Uterus (tissue), 4 donors: ENCODE measurements around the gene KCTD2. TPM values are rescaled to one million over a fixed set of nuclear protein-coding genes. Genes with fewer than 3 reads are reported as not detected.

Source experiments
- DNase-seq, 2 donors: peaks; one replicate each; pipeline ENCODE4 v3.0.0-alpha.2; 2019 to 2020
- H3K27ac ChIP-seq, 2 donors: fragments of 200-600 bp; sonication (generic); 1 replicate in 1 of 2; 2 replicates in 1 of 2; pipeline ENCODE4 v1.5.1; 2016 to 2018
- H3K27me3 ChIP-seq, 2 donors: fragments of 200-600 bp; sonication (generic); one replicate each; pipeline ENCODE4 v1.5.1; 2018 to 2019; ENCODE audit warnings: control low read depth in 1 of 2
- H3K36me3 ChIP-seq, 2 donors: fragments of 200-600 bp; sonication (generic); one replicate each; pipeline ENCODE4 v1.5.1; 2019; ENCODE audit warnings: control low read depth in 1 of 2
- H3K4me1 ChIP-seq, 2 donors: fragments of 200-600 bp; sonication (generic); one replicate each; pipeline ENCODE4 v1.5.1; 2018 to 2019; ENCODE audit warnings: control low read depth in 1 of 2
- H3K4me3 ChIP-seq, 2 donors: fragments of 200-600 bp; sonication (generic); 1 replicate in 1 of 2; 2 replicates in 1 of 2; pipeline ENCODE4 v1.5.1; 2018 to 2019; ENCODE audit warnings: mild to moderate bottlenecking in 1 of 2
- H3K9me3 ChIP-seq, 2 donors: fragments of 200-600 bp; sonication (generic); one replicate each; pipeline ENCODE4 v1.5.1; 2019; ENCODE audit warnings: control low read depth in 1 of 2
- POLR2A ChIP-seq, 2 donors: fragments of 450-650 bp; IDR thresholded peaks; one replicate each; pipeline ENCODE4 v1.6.1; 2016; ENCODE audit warnings: antibody characterized with exemption in 2 of 2, mild to moderate bottlenecking in 1 of 2, moderate library complexity in 1 of 2
- intact Hi-C: fragments of 100-400 bp; cut with DNase I; formaldehyde crosslinking; loops from one replicate; pipeline ENCODE4 v1.15.1; 2023; ENCODE audit warnings: low total_unique reads
- total RNA-seq, 4 donors: library from RNA; depleted of rRNA in 3 of 4; stranded (reverse); fragments of >200 nt in 3 of 4; gene quantifications; one replicate each; pipeline versions ENCODE4 v1.1.0 to v1.2.4, GENCODE V29; 2014 to 2023
- TF ChIP-seq, protein P1 (sequence below), 4 experiments: fragments of 200-600 bp in 2 of 4; fragments of 450-650 bp in 2 of 4; sonication (generic) in 2 of 4; IDR thresholded peaks; one replicate each; pipeline ENCODE4 v1.5.1; 2016 to 2019; ENCODE audit warnings: antibody characterized with exemption in 4 of 4, mild to moderate bottlenecking in 2 of 4, moderate library complexity in 1 of 4
- donor health status: DM: yes; HTN: yes; CAD: no.

KCTD2 gene
- total RNA-seq, 4 donors from 2014 or later: 2.4 to 39.0 (median 15.0) TPM

GRCh38 chr17:75059369-75060345 lies 12.6 kb downstream of the KCTD2 start:
- DNase-seq: peak in 1 of 2 donors; percentile 47
- H3K27ac ChIP-seq: peak overlapping the region; percentile 63 to 68
- H3K27me3 ChIP-seq: no peaks in the 10 kb centered on the region
- intact Hi-C loops: no loop called here
- TF ChIP-seq, protein P1, sequence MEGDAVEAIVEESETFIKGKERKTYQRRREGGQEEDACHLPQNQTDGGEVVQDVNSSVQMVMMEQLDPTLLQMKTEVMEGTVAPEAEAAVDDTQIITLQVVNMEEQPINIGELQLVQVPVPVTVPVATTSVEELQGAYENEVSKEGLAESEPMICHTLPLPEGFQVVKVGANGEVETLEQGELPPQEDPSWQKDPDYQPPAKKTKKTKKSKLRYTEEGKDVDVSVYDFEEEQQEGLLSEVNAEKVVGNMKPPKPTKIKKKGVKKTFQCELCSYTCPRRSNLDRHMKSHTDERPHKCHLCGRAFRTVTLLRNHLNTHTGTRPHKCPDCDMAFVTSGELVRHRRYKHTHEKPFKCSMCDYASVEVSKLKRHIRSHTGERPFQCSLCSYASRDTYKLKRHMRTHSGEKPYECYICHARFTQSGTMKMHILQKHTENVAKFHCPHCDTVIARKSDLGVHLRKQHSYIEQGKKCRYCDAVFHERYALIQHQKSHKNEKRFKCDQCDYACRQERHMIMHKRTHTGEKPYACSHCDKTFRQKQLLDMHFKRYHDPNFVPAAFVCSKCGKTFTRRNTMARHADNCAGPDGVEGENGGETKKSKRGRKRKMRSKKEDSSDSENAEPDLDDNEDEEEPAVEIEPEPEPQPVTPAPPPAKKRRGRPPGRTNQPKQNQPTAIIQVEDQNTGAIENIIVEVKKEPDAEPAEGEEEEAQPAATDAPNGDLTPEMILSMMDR (IDR thresholded peaks at IDR 0.05): peak; percentile 40 to 61 (median 54)
- TF ChIP-seq POLR2A (IDR thresholded peaks at IDR 0.05): no peak
- H3K36me3 ChIP-seq: no peaks in the 10 kb centered on the region
- H3K9me3 ChIP-seq: no peaks in the 10 kb centered on the region
- no peaks in the 10 kb centered on the region for H3K4me1 ChIP-seq
- H3K4me3 ChIP-seq: no peak overlapping the region

DNA sequence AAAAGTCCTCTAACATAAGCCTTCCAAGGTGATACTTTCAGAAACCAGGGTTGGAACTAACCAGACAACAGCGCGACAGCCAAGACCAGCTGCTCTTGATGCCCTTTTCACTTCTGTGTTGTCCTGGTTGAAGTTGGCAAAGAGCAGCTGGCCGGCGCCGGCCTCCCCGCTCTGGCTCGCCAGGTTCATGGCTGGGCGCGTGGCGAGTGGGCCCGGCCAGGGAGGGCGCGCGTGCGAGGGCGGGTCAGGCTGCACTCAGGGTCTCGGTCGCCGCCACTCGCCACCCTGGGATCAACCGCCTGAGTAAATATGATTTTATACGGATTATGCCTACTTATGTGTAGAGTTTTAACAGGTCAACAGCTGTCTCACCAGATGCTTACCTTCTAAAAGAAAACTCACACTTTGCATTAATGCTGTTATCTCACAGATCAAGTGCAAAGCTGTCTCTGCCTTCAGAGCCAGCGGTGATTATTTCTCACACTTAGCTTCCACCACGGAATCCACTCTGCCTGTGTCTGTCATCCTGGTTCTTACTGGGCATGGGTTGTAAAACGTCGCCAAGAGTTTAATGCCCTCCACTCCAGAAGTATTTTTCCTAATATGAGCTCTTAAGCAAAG lies 13.5 kb downstream of the KCTD2 start:
- Histone ChIP-seq H3K4me1 (no peaks in the 10 kb centered on the region), H3K36me3 (no peaks in the 10 kb centered on the region), H3K27me3 (no peaks in the 10 kb centered on the region), H3K4me3 (no peak overlapping the region), H3K27ac (peak overlapping the region; percentile 63 to 68), H3K9me3 (no peaks in the 10 kb centered on the region)
- intact Hi-C loops: no loop called here
- TF ChIP-seq, protein P1 (IDR thresholded peaks at IDR 0.05): no peak
- TF ChIP-seq POLR2A (IDR thresholded peaks at IDR 0.05): no peak
- DNase-seq: no peak

DNA sequence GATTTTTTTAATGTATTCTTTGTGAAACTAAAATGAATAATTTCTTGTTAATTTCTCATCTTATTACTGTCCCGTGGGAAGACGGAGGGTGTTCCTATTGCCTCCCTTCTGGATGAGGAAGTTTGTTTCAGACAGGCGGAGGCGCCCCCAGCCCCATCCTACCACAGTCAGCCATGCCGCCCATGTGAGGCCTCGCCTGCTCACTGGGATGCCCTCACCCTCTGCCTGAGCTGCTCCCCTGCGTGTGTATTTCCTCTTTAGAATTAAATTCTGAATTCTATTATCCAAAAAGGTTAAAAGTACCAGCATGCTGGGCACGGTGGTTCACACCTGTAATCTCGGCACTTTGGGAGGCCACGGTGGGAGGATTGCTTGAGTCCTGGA lies 14.0 kb downstream of the KCTD2 start:
- Histone ChIP-seq H3K36me3 (no peaks in the 10 kb centered on the region), H3K27me3 (no peaks in the 10 kb centered on the region), H3K4me1 (no peaks in the 10 kb centered on the region), H3K9me3 (no peaks in the 10 kb centered on the region), H3K27ac (peak overlapping the region; percentile 63 to 68), H3K4me3 (no peak overlapping the region)
- intact Hi-C loops: no loop called here
- TF ChIP-seq, protein P1 (IDR thresholded peaks at IDR 0.05): no peak
- no peak for TF ChIP-seq POLR2A (IDR thresholded peaks at IDR 0.05)
- no peak for DNase-seq

DNA sequence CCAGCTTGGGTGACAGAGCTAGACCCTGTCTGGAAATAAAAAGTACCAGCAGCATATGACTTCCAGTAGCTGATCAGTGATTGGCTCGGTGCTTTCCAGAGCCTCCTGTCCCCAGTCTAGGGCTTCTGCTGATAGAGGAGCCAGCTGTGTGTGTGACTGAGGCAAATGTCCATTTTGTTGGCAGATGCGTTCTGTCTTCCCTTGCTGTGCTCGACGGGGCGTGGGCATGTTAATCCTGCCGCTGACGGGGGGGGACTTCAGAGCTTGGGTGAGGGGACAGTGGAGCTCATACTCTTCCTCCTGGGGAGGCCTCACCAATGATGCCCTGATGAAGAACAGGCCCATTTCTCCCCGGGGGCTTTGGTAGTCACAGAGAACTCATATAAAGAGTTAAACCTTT lies 14.6 kb downstream of the KCTD2 start:
- no peak overlapping the region for H3K4me3 ChIP-seq
- no peak overlapping the region for H3K27ac ChIP-seq
- TF ChIP-seq, protein P1 (IDR thresholded peaks at IDR 0.05): no peak
- TF ChIP-seq POLR2A (IDR thresholded peaks at IDR 0.05): no peak
- no peaks in the 10 kb centered on the region for H3K9me3 ChIP-seq
- DNase-seq: no peak
- no peaks in the 10 kb centered on the region for H3K4me1 ChIP-seq
- no peaks in the 10 kb centered on the region for H3K36me3 ChIP-seq
- no peaks in the 10 kb centered on the region for H3K27me3 ChIP-seq
- intact Hi-C loops: no loop called here

GRCh38 chr17:75063201-75063600 lies 16.2 kb downstream of the KCTD2 start:
- H3K36me3 ChIP-seq: no peaks in the 10 kb centered on the region

More at GRCh38 chr17:75063201-75063600, 16.2 kb downstream of the KCTD2 start:
- no peaks in the 10 kb centered on the region for H3K4me1 ChIP-seq
- H3K9me3 ChIP-seq: no peaks in the 10 kb centered on the region
- TF ChIP-seq, protein P1 (IDR thresholded peaks at IDR 0.05): no peak
- TF ChIP-seq POLR2A (IDR thresholded peaks at IDR 0.05): no peak
- intact Hi-C loops: no loop called here
- no peak for DNase-seq
- H3K4me3 ChIP-seq: no peak overlapping the region
- no peaks in the 10 kb centered on the region for H3K27me3 ChIP-seq
- no peak overlapping the region for H3K27ac ChIP-seq
